HEK293 (cell line): ENCODE data around the gene UBL5.

Source experiments
- CTCF ChIA-PET: fragments of 350-600 bp; formaldehyde crosslinking; extraction: SDS; loops from one replicate; lab custom pipeline; 2021; ENCODE audit warnings: antibody characterized with exemption; lab: Yijun Ruan, JAX
- POLR2A ChIA-PET: fragments of 300-600 bp; formaldehyde crosslinking; extraction: SDS; loops from one replicate; lab custom pipeline; 2020; ENCODE audit warnings: antibody characterized with exemption, inconsistent platforms; lab: Yijun Ruan, JAX
- H3K27ac ChIP-seq: fragments of 200-500 bp; sonication (Bioruptor generic); 2 replicates; pipeline ENCODE4 v1.5.1; 2014; ENCODE audit warnings: low read depth, low read length, control low read depth, inconsistent platforms; ENCODE audit errors: extremely low read depth
- H3K36me3 ChIP-seq, 2 experiments: fragments of 200-500 bp in 1 of 2; sonication (Bioruptor generic) in 1 of 2; 1 replicate in 1 of 2; 2 replicates in 1 of 2; pipeline ENCODE4 v1.5.1; 2014 to 2017; ENCODE audit warnings: inconsistent platforms in 2 of 2, low read length in 2 of 2; ENCODE audit not compliant: control insufficient read depth in 2 of 2, insufficient read depth in 1 of 2
- H3K4me1 ChIP-seq: fragments of 200-500 bp; sonication (Bioruptor generic); 2 replicates; pipeline ENCODE4 v1.5.1; 2014; ENCODE audit warnings: mild to moderate bottlenecking, low read length, inconsistent platforms; ENCODE audit not compliant: control insufficient read depth, insufficient read depth
- H3K4me3 ChIP-seq: 2 replicates; pipeline ENCODE4 v1.5.1; 2011; ENCODE audit warnings: low read depth, mild to moderate bottlenecking, control low read depth, low read length, moderate library complexity
- H3K9me3 ChIP-seq: fragments of 200-500 bp; sonication (Bioruptor generic); 2 replicates; pipeline ENCODE4 v1.5.1; 2014; ENCODE audit warnings: low read depth, low read length, inconsistent platforms; ENCODE audit not compliant: control insufficient read depth, insufficient read depth
- AEBP2 ChIP-seq: fragments of 450-650 bp; formaldehyde crosslinking; IDR thresholded peaks from 2 replicates; pipeline ENCODE4 v1.5.1; 2016; ENCODE audit warnings: missing biosample characterization, missing genetic modification characterization, borderline replicate concordance
- HOXD13 ChIP-seq: sonication (generic); formaldehyde crosslinking; IDR thresholded peaks from 2 replicates; pipeline ENCODE4 v1.8.0; 2022; ENCODE audit warnings: missing genetic modification reagents, borderline replicate concordance
- KLF17 ChIP-seq: fragments of 450-650 bp; formaldehyde crosslinking; IDR thresholded peaks from 2 replicates; pipeline ENCODE4 v1.5.1; 2016; ENCODE audit warnings: missing biosample characterization, missing genetic modification characterization
- MYNN ChIP-seq: fragments of 450-650 bp; formaldehyde crosslinking; IDR thresholded peaks from 2 replicates; pipeline ENCODE4 v1.5.1; 2016; ENCODE audit warnings: missing biosample characterization, missing genetic modification characterization, borderline replicate concordance
- PBX3 ChIP-seq: sonication (generic); formaldehyde crosslinking; IDR thresholded peaks from 2 replicates; pipeline ENCODE4 v1.8.1; 2022; ENCODE audit warnings: mild to moderate bottlenecking, moderate library complexity, missing genetic modification reagents
- WT1 ChIP-seq: fragments of 450-650 bp; formaldehyde crosslinking; IDR thresholded peaks from 2 replicates; pipeline ENCODE4 v1.5.1; 2016; ENCODE audit warnings: missing biosample characterization, missing genetic modification characterization
- ZBTB49 ChIP-seq: fragments of 450-650 bp; formaldehyde crosslinking; IDR thresholded peaks from 2 replicates; pipeline ENCODE4 v1.5.1; 2016; ENCODE audit warnings: missing biosample characterization, missing genetic modification characterization, low read depth
- ZNF10 ChIP-seq: fragments of 450-650 bp; formaldehyde crosslinking; IDR thresholded peaks from 2 replicates; pipeline ENCODE4 v1.5.1; 2017; ENCODE audit warnings: missing biosample characterization, missing genetic modification characterization
- ZNF148 ChIP-seq: fragments of 450-650 bp; formaldehyde crosslinking; IDR thresholded peaks from 2 replicates; pipeline ENCODE4 v1.5.0; 2017; ENCODE audit warnings: missing biosample characterization, missing genetic modification characterization, borderline replicate concordance
- ZNF350 ChIP-seq: fragments of 450-650 bp; formaldehyde crosslinking; IDR thresholded peaks from 2 replicates; pipeline ENCODE4 v1.5.0; 2017; ENCODE audit warnings: missing biosample characterization, mild to moderate bottlenecking, missing genetic modification characterization
- ZNF366 ChIP-seq: fragments of 450-650 bp; formaldehyde crosslinking; conservative IDR thresholded peaks from 2 replicates; pipeline ENCODE4 v1.5.1; 2016; ENCODE audit warnings: missing biosample characterization, missing genetic modification characterization
- ZNF558 ChIP-seq: fragments of 450-650 bp; formaldehyde crosslinking; IDR thresholded peaks from 2 replicates; pipeline ENCODE4 v1.5.1; 2016; ENCODE audit warnings: missing biosample characterization, missing genetic modification characterization

The UBL5 gene

GRCh38 chr19:9872618-9873242, 45.0 kb downstream of the UBL5 start:
- TF ChIP-seq ZNF366 (tag by site-specific recombination) (peak; percentile 93), AEBP2 (tag by site-specific recombination) (no peak)
- TF ChIP-seq, all 188 proteins: peak for 1
- no peaks in the 10 kb centered on the region for H3K36me3 ChIP-seq
- no peak overlapping the region for H3K4me3 ChIP-seq
- ChIA-PET CTCF (interaction anchor here (0.6 to 1.2 kb wide), 5 partner anchors 11 to 227 kb away, joined by 3 to 4 read pairs (median 3); no protein-coding TSS in a partner anchor), POLR2A (no interaction called here)
- no peaks in the 10 kb centered on the region for H3K4me1 ChIP-seq
- H3K27ac ChIP-seq, result no peak overlapping the region
- H3K9me3 ChIP-seq, result no peaks in the 10 kb centered on the region

- Histone ChIP-seq H3K9me3 (no peaks in the 10 kb centered on the region), H3K4me1 (no peaks in the 10 kb centered on the region), H3K27ac (no peak overlapping the region), H3K36me3 (no peaks in the 10 kb centered on the region), H3K4me3 (no peak overlapping the region)
- no peak for TF ChIP-seq WT1 (tag by site-specific recombination)
- TF ChIP-seq HOXD13 (CRISPR knock-in tag), result no peak
- TF ChIP-seq PBX3 (CRISPR knock-in tag), result no peak
- TF ChIP-seq ZNF148, result no peak
- TF ChIP-seq KLF17 (tag by site-specific recombination), result no peak
- TF ChIP-seq ZNF350 (tag by site-specific recombination), result no peak
- no peak for TF ChIP-seq ZNF558 (tag by site-specific recombination)
- no peak for TF ChIP-seq ZBTB49
- no peak for TF ChIP-seq MYNN (tag by site-specific recombination)
- TF ChIP-seq ZNF10 (tag by site-specific recombination), result no peak
- ChIA-PET CTCF (no interaction called here), POLR2A (no interaction called here)
Observed at GRCh38 chr19:9875031-9875627, 47.4 kb downstream of the UBL5 start.
